COR-L47 (cell line): ENCODE data around the gene HCN4.

Experiments used
- DNase-seq: peaks from one replicate; lab custom pipeline; 2025; lab: John Stamatoyannopoulos, UW

The HCN4 gene

GRCh38 chr15:73296609-73297353, 72.0 kb downstream of the HCN4 start:
- no peak for DNase-seq

GRCh38 chr15:73295630-73296286, 73.0 kb downstream of the HCN4 start:
- DNase-seq = no peak

GRCh38 chr15:73293773-73294172, 75.0 kb downstream of the HCN4 start:
- DNase-seq = no peak

GRCh38 chr15:73291441-73291840, 77.3 kb downstream of the HCN4 start:
- no peak for DNase-seq

- no peak for DNase-seq
Observed at GRCh38 chr15:73287019-73287418, 81.7 kb downstream of the HCN4 start.

- DNase-seq = no peak
Observed at GRCh38 chr15:73286311-73286710, 82.4 kb downstream of the HCN4 start.

GRCh38 chr15:73284090-73284716, 84.6 kb downstream of the HCN4 start:
- DNase-seq = no peak

GRCh38 chr15:73283366-73283962, 85.3 kb downstream of the HCN4 start:
- DNase-seq = no peak

GRCh38 chr15:73282567-73283365, 86.0 kb downstream of the HCN4 start:
- no peak for DNase-seq

GRCh38 chr15:73275862-73276261, 92.9 kb downstream of the HCN4 start:
- no peak for DNase-seq

GRCh38 chr15:73273181-73274002, 95.4 kb downstream of the HCN4 start:
- DNase-seq = peak; percentile 33

- no peak for DNase-seq
Observed at GRCh38 chr15:73270366-73271097, 98.2 kb downstream of the HCN4 start.
